Measurements from ENCODE around the gene NLGN3. TPM values are rescaled to one million over a fixed set of nuclear protein-coding genes. Genes with fewer than 3 reads are reported as not detected.

NLGN3 gene
- total RNA-seq, 1 donor from 2014 or later = 1.7 TPM

DNA sequence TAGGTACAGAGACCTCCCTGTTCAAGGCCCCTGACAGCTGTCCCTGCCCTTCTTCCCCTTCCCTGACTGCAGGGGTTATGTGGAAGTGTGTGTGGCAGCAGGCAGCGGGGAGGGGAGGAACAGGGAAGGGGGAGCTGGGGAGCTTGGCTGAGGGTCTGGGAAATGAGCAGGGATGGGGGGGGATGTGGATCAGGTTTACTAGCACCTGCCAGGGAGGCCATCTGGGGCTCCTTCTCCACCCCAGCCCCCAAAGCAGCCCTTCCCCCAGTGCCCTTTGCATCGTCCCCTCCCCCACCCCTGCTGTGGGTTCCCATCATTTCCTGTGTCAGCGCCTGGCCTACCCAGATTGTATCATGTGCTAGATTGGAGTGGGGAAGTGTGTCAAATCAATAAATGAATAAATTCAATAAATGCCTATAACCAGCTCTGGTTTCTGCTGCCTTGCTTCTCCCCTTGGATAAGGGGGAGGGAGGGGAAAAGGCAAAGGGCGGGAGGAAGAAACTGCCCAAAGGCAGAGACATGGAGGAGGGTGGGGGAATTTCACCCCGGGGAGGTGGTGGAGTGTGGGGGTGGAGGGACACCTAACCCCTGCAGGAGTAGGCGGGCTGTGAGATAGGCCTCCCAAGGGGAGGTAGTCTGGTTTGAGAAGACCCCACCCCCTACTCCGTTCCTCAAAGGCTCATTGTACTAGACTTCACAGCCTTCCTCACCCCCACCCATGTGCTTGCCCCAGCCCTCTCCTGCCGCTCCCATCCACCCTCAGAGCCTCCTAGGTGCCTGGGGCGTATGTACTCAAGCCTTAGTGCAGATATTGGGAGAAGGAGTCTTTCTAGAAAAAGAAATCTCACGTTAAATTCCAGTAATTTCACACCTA is 41.3 kb upstream of the NLGN3 start:
- Mint-ChIP-seq H3K9me3 (ENCODE audit: unreplicated experiment) (no peaks in the 10 kb centered on the region), H3K27ac (ENCODE audit: unreplicated experiment) (peak overlapping the region; percentile 73), H3K36me3 (ENCODE audit: low read depth, unreplicated experiment) (no peaks in the 10 kb centered on the region), H3K4me1 (ENCODE audit: unreplicated experiment) (peaks cover 22% of the 10 kb centered on the region), H3K4me3 (ENCODE audit: unreplicated experiment) (peak overlapping the region; percentile 56), H3K27me3 (ENCODE audit: unreplicated experiment) (peaks cover 5% of the 10 kb centered on the region)
- DNase-seq (ENCODE audit: low spot score) = peak; percentile 22
- TF ChIP-seq, protein P1, sequence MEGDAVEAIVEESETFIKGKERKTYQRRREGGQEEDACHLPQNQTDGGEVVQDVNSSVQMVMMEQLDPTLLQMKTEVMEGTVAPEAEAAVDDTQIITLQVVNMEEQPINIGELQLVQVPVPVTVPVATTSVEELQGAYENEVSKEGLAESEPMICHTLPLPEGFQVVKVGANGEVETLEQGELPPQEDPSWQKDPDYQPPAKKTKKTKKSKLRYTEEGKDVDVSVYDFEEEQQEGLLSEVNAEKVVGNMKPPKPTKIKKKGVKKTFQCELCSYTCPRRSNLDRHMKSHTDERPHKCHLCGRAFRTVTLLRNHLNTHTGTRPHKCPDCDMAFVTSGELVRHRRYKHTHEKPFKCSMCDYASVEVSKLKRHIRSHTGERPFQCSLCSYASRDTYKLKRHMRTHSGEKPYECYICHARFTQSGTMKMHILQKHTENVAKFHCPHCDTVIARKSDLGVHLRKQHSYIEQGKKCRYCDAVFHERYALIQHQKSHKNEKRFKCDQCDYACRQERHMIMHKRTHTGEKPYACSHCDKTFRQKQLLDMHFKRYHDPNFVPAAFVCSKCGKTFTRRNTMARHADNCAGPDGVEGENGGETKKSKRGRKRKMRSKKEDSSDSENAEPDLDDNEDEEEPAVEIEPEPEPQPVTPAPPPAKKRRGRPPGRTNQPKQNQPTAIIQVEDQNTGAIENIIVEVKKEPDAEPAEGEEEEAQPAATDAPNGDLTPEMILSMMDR (IDR thresholded peaks at IDR 0.05; ENCODE audit: unreplicated experiment) = no peak

DNA sequence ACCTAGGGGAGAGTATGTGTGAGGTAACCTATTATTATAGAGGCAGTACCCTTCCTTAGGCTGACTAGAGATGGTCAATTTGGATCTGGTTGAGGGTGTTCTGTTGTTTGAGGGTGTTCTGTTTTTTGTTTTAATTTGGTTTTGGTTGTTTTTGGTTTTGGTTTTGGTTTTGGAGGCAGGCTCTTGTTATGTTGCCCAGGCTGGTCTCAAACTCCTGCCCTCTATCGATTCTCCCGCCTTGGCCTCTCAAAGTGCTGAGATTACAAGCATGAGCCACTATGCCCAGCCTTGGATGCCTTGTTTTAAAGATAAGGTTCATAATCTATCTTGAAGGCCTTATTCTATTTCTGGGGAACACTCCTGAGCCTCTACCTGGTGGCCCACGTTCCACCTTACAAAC is 39.0 kb upstream of the NLGN3 start:
- TF ChIP-seq, protein P1 (IDR thresholded peaks at IDR 0.05; ENCODE audit: unreplicated experiment) = no peak
- no peak overlapping the region for H3K27ac Mint-ChIP-seq (ENCODE audit: unreplicated experiment)
- H3K27me3 Mint-ChIP-seq (ENCODE audit: unreplicated experiment) = peaks cover 11% of the 10 kb centered on the region
- H3K9me3 Mint-ChIP-seq (ENCODE audit: unreplicated experiment) = no peaks in the 10 kb centered on the region
- peaks cover 14% of the 10 kb centered on the region for H3K4me1 Mint-ChIP-seq (ENCODE audit: unreplicated experiment)
- DNase-seq (ENCODE audit: low spot score) = no peak
- H3K4me3 Mint-ChIP-seq (ENCODE audit: unreplicated experiment) = no peak overlapping the region
- H3K36me3 Mint-ChIP-seq (ENCODE audit: low read depth, unreplicated experiment) = no peaks in the 10 kb centered on the region

DNA sequence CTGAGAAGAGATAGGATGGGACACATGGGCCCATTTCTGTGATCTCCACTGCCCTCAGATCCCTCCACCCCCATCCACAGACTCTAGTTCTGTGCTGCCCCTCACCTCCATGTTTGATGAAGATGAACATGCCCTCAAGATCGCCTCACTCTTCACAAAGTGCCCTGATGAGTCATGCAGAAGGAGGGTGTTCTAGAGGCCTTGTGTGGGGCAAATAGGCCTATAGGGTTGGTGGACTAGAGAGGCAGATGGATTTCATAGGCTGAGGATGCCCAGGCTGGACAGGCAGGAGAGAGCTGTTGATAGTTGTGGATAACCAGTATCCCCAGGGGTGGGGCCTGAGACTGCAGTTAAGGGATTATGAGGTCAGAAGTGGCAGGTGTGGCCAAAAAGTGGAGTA is 38.2 kb upstream of the NLGN3 start, which contains the start of gene CXorf65:
CXorf65 (minus strand) TSS at position 314 of the 400 bp plus-strand sequence; CDS start at position 130, 184 bp downstream.
- H3K4me3 Mint-ChIP-seq (ENCODE audit: unreplicated experiment) = no peak within 1 kb of the TSS
- H3K27ac Mint-ChIP-seq (ENCODE audit: unreplicated experiment) = no peak within 1 kb of the TSS
- no peaks in the 10 kb centered on the region for H3K36me3 Mint-ChIP-seq (ENCODE audit: low read depth, unreplicated experiment)
- H3K4me1 Mint-ChIP-seq (ENCODE audit: unreplicated experiment) = peaks cover 14% of the 10 kb centered on the region
- peaks cover 11% of the 10 kb centered on the region for H3K27me3 Mint-ChIP-seq (ENCODE audit: unreplicated experiment)
- no peaks in the 10 kb centered on the region for H3K9me3 Mint-ChIP-seq (ENCODE audit: unreplicated experiment)
- TF ChIP-seq, protein P1 (IDR thresholded peaks at IDR 0.05; ENCODE audit: unreplicated experiment) = no peak
- DNase-seq (ENCODE audit: low spot score) = no peak

DNA sequence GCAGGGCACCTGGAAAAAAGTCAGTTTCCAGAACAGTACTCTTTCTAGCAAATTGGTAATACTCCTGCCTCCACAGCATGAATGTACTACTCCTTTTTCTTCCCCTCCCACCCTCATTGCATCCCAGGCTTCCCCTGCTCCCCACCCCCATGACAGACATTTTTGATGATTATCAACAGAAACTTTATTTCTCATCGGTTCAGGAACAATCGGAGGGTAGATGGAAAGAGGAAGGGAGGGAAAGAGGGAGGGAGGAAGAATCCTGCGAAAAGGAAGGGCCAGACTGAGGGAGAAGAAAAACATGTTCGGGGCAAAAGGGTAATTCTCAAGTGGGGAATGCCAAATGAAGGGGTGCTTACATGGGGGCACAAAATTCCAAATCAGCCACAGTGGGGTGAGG is 37.4 kb upstream of the NLGN3 start:
- Mint-ChIP-seq H3K36me3 (ENCODE audit: low read depth, unreplicated experiment) (no peaks in the 10 kb centered on the region), H3K4me1 (ENCODE audit: unreplicated experiment) (peaks cover 17% of the 10 kb centered on the region), H3K27me3 (ENCODE audit: unreplicated experiment) (peaks cover 11% of the 10 kb centered on the region), H3K27ac (ENCODE audit: unreplicated experiment) (no peak overlapping the region), H3K9me3 (ENCODE audit: unreplicated experiment) (no peaks in the 10 kb centered on the region), H3K4me3 (ENCODE audit: unreplicated experiment) (no peak overlapping the region)
- no peak for DNase-seq (ENCODE audit: low spot score)
- TF ChIP-seq, protein P1 (IDR thresholded peaks at IDR 0.05; ENCODE audit: unreplicated experiment) = no peak

DNA sequence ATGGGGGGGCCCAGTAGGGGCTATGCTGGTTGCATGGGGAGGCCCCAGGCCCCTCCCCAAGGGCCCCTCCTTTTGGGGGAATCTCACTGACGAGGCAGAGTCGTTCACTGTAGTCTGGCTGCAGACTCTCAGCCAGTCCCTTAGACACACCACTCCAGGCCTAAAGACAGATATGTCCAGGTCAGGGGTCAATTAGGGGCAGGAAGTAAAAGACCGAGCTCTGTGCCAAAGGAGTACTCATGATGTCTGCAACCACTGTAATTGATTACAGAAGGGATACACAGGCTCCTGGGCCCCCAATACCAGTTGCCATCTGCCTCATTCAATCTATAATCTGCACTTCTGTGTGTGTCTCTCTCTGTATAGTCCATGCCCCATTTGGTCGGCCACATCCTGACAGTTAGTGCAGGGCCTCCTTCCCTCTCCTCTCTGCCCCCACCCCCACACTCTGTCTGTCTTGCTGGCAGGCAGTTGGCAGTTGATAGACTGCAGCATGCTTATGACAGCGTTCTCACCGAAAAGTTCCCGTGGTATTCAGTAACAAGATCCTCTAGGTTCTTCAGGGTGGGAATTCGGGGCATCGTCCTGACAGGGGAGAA is 36.8 kb upstream of the NLGN3 start:
- Mint-ChIP-seq H3K27me3 (ENCODE audit: unreplicated experiment) (peaks cover 11% of the 10 kb centered on the region), H3K27ac (ENCODE audit: unreplicated experiment) (no peak overlapping the region)

More for the DNA sequence above, 36.8 kb upstream of the NLGN3 start:
- TF ChIP-seq, protein P1 (IDR thresholded peaks at IDR 0.05; ENCODE audit: unreplicated experiment) = no peak
- DNase-seq (ENCODE audit: low spot score) = no peak
- no peaks in the 10 kb centered on the region for H3K36me3 Mint-ChIP-seq (ENCODE audit: low read depth, unreplicated experiment)
- peaks cover 14% of the 10 kb centered on the region for H3K4me1 Mint-ChIP-seq (ENCODE audit: unreplicated experiment)
- no peaks in the 10 kb centered on the region for H3K9me3 Mint-ChIP-seq (ENCODE audit: unreplicated experiment)
- no peak overlapping the region for H3K4me3 Mint-ChIP-seq (ENCODE audit: unreplicated experiment)
